HG03558 (cell line): ENCODE data around the gene DCUN1D2.
A peak's percentile ranks its signal among the peaks of the same experiment; 100 is the strongest.
"Not testable (repeated sequence)": the region's sequence is repeated elsewhere in the genome, so short reads cannot be mapped to it uniquely, and the experiment has no call there.

Source experiments
- ATAC-seq: cut with Tn5 transposase; IDR thresholded peaks from one replicate; pipeline ENCODE4 v1.9.1; 2021; ENCODE audit warnings: moderate number of reproducible peaks; ENCODE audit not compliant: unreplicated experiment; ENCODE audit errors: extremely low read depth

The DCUN1D2 gene

DNA sequence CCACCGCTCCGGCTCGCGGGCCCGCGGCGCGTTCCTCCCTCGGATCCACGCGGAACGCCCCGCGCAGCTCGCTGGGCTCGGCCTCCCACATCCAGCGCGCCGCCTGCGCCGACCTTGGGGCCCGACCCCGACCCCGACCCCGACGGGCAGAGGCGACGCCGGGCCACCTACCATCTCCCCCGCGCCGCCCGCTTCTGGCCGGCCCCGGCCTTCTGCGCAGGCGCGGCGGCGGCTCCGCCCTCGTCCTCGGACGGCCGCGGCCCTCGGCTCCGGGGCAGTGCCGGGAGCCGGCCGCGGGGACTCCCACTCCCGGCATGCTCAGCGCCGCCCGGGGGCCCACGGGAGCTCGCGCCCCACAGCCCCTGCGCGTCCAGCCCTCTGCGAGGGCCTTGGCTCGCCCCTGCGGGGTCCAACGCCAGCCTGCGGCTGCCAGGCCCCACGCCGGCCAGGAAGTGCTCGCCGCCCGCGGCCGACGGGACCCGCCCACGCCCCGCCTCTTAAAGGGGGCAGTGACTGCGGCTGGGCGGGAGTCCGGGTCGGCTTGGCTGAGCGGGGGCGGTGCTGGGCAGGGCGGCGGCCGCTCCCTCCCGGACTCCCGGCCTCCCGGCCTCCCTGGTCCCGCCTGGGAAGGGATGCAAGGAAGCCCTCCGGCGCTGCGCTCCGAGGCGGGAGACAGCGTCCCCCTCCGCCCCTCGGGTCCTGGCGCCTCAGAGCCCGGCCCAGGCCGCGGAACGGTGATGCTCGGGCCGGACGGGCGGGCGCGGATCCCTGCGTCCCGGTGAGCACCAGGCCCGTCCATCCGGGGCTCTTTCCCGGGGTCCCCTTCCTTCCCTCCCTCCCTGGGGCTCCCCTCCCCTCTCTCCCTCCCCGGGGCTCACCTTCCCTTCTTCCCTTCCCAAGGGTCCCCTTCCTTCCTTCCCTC, at the start of gene DCUN1D2:
DCUN1D2 (minus strand) TSS at position 216 of the 922 bp plus-strand sequence; CDS start at position 174, 42 bp downstream.
- peak; percentile 52 for ATAC-seq

DNA sequence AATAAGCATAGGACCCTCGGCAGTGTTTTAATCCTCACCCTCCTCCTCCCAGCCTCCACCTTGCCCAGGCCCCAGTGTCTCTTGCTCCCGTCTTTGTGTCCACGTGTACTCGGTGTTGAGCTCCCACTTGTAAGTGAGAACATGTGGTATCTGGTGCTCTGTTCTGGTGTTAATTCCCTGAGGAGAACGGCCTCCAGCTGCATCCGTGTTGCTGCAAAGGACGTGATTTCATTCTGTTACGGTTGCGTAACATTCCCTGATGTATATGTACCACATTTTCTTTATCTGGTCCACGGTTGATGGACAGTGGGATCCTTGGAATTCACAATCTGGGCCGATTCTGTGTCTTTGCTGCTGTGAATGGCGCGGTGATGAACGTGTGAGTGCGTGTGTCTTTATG, 49.3 kb upstream of the DCUN1D2 start:
- ATAC-seq, result no peak

DNA sequence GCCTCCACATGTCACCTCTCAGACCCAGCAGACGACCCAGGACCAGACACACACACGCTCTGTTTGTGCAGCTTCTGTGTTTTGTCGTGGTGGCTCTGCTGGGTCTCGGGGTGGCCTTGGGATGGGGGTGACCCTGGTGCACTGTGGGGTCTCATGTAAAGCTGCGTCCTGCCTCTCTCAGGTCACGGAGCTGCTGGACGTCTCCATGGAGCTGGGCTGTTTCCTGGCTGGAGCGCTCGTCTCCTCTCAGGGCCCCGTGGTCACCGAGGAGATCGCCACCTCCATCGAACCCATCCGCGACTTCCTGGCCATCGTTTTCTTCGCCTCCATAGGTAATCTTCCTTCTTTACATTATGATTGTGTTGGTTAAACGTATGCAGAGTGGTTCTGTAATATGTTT, 48.7 kb upstream of the DCUN1D2 start:
- no peak for ATAC-seq

DNA sequence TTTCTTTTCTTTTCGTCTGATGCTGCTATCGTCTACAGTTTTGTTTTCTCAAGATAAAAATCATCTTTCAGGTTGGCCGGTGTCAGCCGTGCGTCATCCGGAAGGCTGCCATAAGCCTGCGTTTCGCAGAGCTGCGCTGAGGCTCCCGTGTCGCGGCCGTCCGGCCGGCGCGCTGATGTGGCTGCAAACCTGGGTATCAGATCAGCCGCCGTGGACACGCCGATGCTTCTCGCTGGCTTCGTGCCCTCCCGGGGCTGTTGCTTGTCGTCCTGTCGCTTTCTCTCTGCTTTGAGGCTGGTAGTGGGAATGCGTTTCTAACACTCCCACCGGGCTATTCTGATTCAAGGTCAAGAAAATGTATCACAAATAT, 48.2 kb upstream of the DCUN1D2 start:
- no peak for ATAC-seq

DNA sequence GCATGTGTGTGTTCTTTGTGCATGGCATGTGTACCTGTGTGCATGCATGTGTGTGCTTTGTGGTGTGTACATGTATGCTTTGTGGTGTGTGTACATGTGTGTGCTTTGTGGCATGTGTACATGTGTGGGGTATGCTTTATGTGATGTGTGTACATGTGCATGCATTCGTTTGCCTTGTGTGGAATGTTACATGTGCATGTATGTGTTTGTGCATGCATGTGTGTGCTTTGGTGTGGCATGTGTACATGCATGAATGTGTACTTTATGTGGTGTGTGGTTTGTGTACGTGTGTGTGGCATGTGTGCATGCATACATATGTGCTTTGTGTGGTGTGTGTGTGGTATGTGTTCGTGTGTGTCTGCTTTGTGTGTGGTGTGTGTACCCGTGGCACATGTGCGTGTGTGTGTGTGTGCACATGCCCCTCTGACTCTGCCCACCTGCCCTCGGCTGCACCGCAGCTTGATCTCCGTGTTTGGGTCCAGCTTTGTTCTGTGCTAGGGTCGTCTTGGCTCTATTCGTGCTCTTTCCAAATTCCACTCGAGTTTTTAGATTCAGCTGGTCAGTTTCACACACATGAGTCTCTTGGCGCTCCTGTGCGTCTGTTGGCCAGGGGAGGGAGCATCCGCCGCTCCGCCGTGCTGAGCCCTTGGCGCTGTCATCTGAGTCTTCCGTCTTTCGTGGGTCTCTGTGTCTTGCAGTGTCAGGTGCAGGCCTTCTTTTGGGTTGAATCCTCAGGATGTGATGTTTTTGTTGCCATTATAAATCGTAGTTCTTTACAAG, 47.6 kb upstream of the DCUN1D2 start:
- ATAC-seq, result no peak

DNA sequence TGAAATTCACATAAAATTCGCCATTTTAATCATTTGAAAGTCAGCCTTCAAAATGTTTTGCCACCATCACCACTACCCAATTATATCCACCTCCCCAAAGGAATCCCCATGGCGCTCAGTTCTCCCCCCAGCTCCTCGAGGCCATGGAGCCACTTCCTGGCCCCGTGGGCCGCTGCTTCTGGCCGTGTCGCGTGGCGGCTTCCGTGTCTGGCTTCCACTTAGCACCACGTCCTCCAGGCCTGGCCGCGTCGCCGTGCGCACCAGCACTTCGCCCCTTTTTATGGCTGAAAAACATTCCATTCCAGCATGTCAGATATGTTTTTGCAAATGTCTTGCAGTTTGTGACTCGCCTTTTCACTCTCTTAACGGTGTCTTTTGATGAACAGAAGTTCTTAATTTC, 46.7 kb upstream of the DCUN1D2 start:
- ATAC-seq, result no peak

DNA sequence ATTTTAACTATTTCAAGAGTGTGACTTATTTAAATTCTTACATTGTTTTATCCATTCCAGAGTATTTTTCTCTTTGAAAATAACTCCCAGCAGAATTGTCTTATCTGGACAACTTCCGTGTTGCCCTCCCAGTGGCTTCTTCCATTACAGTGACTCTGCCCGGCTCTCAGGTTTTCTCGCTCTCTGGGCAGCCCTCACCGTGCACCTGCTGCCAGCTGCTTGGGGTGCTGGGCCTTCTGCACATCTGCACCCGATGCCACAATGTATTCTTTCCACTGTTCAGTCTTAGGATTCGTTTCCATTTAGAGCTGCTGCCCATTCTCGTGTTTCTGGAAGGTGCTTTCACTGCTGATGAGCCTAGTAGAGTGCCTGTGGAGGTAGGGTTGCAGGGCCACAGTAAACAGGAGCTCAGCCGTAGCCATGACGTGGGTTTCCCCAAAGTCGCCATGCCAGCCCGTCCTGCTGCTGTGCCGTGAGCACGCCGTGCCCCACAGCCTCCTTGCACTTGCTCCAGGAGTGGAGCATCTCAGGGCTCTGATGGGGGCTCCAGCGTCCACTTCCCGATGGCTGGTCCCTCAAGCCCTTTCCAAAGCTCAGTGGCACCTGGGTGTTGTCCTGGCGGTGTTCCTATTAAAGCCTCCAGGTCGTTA, 46.1 kb upstream of the DCUN1D2 start:
- ATAC-seq, result no peak

DNA sequence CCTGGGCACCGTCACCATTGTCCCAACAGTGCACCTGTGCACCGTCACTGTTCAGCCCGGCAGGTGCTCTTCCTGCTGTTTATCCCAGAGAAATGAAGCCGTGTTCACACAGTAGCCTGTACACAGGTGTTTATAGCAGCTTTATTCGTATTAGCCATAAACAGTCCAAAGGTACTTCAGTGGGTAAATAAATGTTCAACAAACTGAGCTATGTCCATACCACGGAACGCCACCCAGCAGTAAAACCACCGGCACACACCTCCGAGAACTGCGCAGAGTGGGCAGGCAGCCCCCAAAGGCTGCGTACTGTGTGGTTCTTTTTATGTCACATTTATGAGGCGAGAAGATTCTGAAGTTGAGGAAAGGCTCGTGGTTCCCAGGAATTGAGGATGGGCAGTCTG, 44.9 kb upstream of the DCUN1D2 start:
- no peak for ATAC-seq

DNA sequence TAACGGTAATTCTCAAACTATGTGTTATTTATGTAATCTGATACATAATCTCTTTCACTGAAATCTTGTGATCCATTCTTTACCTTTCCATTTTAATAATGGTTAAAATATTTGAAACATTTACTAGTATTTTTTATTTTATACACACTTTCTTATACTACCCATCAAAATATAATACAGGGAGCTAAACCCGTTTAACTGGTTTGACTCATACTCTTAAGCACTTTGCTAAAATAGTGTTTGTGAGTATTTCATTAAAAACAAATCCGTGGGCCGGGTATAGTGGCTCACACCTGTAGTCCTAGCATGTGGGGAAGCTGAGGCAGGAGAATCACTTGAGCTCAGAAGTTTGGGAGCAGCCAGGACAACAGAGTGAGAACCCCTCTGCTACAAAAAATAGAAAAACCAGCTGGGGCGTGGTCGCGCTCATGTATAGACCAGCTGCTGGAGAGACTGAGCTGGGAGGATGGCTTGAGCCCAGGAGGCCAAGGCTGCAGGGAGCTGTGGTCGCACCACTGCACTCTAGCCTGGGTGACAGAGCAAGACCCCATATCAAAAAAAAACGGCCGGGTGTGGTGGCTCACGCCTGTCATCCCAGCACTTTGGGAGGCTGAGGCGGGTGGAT, 43.8 kb upstream of the DCUN1D2 start:
- ATAC-seq, result no peak

DNA sequence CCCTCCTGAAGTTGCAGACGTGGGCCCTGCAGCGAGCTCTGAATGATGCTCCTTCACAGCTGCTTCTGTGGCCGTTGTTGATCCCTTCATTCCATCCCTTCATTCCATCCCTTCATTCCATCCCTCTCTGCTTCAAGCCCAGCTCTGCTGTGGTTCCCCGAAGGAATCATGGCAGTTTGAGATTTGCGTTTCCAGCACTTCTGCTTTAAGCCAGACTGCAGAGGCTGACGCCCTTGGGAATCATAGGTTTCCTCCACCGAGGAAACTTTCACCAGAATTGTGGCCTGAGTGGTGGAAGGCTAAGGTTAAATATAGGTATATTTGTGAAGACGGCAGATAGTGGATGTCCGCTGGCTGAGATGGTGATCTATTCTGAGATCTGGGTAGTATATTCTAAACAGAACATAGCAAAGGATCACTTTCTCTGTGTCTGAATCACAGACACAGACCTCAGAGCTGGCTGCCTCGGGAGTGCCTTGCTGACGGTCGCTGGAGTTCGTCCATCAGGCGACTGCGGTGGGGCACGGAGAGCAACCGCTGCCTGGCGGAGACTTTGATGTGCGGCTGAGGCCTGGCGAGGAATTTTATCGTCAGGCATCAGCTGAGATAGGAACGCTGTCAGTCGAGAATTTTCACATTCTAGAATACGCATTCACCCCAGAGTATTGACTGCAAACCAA, 42.8 kb upstream of the DCUN1D2 start:
- ATAC-seq, result no peak

DNA sequence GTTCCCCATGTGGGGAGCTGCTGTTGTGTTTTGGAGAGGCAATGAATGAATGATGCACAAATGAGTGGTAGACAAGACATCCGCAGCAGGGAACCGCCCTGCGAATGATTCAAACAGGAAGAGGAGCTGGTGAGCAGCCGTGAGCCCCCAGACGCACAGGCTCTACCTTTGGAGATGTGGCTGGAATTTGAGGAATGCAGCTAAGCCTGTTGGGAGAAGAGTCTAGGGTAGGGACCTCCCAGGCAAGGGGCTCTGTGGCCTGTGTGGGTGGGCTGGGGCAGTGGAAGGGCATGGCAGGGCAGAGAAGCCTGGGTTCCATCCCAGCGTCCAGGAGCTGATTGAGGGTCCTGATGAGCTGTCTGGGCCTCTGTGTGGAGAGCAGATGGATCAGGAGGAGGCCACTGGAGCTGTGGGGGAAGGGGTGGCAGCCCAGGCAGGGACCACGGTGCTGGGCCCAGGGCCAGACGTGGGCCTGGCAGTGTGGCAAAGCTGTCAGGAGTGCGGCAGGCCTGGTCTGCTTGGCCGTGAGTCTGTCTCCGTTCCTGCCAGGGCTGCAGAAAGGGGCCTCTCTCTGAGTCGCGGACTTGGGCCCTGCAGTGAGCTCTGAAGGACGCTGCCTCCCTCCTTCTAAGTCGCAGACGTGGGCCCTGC, 41.8 kb upstream of the DCUN1D2 start:
- no peak for ATAC-seq

DNA sequence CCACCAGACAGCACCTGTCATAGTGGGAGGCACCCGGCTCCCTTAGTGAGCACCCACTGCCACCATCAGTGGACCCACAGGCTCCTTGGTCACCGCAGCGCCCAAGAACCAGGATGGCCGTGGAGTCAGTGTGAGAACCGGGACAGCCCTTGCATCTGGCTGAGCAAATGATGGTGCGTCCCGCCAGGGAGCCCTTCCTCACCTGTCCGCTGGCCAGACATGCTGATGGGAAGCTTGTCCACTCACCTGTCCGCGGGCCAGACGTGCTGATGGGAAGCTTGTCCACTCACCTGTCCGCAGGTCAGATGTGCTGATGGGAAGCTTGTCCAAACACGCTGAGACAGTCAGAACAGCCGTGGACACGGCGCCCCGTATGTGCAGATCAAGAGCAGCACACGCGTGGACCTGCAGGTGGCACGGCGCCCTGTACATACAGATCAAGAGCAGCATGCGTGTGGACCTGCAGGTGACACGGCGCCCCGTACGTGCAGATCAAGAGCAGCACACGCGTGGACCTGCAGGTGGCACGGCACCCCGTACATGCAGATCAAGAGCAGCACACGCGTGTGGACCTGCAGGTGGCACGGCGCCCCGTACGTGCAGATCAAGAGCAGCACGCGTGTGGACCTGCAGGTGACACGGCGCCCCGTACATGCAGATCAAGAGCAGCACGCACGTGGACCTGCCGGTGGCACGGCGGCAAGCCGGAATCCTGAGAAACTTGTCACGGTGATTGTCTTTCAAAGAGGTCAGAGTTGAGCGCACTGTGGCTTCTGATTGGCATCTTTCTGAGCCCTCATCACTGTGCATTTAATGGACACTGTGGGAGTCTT, 40.7 kb upstream of the DCUN1D2 start:
- no peak for ATAC-seq

DNA sequence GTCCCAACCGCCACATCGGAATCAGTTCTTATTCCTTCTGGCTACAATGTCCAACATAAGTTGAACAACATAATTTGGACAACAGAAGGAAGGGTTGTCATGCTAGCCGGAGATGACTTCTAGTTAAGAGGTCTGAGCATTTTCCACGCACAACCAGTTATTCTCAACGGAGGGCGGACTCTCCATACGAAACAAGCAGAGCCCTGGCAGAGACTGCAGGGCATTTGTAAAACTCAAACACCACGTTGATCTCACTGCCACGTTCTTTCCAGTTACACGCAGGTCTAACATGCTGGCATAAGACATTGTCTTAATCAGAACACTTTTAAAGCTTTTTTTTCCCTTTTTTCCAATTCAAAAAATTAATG, 38.3 kb upstream of the DCUN1D2 start:
- no peak for ATAC-seq

DNA sequence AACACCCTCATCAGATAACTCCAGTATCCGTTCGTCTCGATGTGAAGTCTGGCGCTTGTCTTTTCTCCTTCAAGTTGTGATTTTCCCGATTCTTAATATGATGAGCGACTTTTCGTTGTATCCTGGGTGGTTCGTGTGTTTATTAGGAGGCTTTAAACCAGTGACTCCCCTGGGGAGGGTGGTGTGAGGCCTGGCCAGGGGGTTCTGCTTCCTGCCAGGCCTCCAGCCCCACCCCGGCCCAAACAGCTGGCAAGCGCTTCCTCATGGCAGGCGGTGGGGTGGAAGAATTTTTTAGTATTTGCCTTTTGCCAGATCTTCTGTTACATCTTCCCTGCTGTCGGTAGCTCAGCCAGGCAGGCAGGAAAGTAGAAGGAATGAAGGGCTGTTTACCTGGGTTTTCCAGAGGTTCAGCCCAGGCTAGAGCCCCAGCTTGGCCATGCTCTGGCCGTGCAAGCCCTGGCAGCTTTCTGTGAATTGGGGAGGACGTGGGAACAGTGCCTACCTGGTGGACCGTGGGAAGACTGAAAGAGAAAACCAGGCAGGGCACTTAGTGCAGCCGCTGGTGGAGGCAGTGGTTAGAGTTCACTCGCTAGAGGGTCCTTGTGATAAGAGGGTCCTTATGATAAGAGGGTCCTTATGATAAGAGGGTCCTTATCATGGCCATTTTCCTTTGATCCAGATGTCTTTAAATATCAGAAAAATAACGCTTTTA, 37.7 kb upstream of the DCUN1D2 start:
- no peak for ATAC-seq

DNA sequence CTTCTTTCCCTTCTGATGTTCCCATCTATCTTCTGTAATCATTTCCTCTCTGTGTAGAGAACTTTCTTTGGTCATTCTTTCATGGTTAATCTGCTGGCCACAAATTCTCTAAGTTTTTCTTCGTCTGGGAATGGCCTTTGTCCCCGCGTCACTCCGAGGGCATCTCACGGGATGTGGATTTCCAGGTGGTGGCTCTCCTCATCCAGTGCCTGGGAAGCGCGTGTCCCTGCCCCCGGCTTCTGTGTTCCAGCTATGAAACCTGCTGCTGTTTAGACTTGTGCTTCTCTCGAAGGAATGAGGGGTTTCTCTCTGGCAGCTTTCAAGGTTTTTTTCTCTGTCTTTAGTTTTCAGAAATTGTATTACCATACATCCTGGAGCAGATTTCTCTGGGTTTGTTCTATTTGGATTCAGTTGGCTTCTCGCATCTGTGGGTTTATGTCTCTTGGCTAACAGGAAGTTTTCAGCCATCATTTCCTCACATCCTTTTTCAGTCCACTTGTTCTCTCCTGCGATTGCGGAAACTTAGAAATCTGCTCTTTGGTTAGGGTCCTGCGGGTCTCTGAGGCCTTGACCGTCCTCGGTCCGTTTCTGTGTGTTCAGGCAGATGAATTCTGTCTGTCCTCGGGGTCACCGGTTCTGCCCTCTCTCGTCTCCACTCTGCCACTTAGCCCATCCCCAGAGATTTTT, 36.9 kb upstream of the DCUN1D2 start:
- no peak for ATAC-seq

DNA sequence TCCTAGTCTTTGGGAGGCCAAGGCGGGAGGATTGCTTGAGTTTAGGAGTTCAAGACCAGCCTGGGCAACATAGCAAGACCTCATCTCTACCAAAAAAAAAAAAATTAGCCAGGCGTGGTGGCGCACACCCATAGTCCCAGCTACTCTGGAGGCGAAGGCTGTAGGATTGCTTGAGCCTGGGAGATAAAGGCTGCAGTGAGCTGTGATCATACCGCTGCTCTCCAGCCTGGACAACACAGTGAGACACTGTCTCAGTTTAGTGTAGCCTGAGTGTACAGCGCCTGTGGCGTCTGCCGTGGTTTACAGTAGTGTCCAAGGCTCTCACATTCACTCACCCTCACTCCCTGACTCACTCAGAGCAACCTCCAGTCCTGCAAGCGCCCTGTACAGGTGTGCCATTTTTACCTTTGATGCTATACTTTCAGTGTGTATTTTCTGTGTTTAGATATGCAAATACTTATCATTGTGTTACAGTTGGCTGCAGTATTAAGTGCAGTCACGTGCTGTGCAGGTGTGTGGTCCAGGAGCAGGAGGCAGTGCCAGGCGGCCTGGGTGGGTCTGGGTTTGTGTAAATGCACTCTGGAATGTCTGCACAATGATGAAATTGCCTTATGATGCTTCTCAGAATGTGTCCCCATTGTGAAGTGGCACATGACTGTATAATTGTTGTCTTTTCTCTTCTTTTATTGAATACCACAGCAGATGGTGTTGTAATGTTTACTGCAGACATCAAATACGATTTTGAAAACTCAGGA, 36.1 kb upstream of the DCUN1D2 start:
- ATAC-seq, result no peak

DNA sequence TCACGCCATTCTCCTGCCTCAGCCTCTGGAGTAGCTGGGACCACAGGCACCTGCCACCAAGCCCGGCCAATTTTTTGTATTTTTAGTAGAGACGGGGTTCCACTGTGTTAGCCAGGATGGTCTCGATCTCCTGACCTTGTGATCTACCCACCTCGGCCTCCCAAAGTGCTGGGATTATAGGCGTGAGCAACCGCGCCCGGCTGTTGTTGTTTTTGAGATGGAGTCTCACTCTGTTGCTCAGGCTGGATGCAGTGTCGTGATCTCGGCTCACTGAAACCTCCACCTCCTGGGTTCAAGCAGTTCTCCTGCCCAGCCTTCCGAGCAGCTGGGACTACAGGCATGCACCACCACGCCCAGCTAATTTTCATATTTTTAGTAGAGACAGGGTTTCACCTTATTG, 31.9 kb upstream of the DCUN1D2 start:
- not testable (repeated sequence) for ATAC-seq
